Left kidney (tissue), 2 donors: ENCODE measurements around the gene TMEM140. TPM values are rescaled to one million over a fixed set of nuclear protein-coding genes. Genes with fewer than 3 reads are reported as not detected.
"Not testable (repeated sequence)": the region's sequence is repeated elsewhere in the genome, so short reads cannot be mapped to it uniquely, and the experiment has no call there.

Source experiments
- DNase-seq: peaks from one replicate; pipeline ENCODE4 v3.0.0-alpha.2; 2013
- polyA plus RNA-seq: library from polyadenylated mRNA; unstranded; fragments of 120-200 nt; gene quantifications from one replicate; pipeline ENCODE4 v1.2.1, GENCODE V29; 2013; ENCODE audit not compliant: insufficient read length

The TMEM140 gene
- polyA plus RNA-seq, 1 donor, result 25.9 TPM

DNA sequence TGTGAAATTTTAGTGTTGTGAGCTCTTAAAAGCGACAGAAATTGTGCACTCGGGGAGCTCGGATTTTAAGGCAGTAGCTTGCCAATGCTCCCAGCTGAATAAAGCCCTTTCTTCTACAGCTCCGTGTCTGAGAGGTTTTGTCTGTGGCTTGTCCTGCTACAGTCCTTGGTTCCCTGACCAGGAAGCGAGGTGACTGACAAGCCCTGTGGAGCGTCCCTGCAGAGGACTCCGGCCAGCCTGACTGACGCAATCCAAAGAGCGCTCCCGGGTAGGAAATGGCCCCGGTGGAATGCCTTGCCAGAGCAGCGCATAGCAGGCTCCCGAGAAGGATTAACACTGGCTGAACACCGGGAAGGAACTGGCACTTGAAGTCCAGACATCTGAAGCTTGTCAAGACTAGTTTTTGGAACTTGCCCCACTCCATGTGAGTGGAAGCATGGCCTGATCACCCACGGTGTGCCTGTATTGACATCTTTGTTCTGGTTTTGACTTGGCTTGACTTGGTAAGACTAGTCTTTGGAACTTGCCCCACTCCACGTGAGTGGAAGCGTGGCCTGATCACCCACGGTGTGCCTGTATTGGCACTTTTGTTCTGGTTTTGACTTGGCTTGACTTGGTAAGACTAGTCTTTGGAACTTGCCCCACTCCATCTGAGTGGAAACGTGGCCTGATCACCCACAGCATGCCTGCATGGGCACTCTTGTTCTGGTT is 23.9 kb downstream of the TMEM140 start:
- DNase-seq, result peak; percentile 20

DNA sequence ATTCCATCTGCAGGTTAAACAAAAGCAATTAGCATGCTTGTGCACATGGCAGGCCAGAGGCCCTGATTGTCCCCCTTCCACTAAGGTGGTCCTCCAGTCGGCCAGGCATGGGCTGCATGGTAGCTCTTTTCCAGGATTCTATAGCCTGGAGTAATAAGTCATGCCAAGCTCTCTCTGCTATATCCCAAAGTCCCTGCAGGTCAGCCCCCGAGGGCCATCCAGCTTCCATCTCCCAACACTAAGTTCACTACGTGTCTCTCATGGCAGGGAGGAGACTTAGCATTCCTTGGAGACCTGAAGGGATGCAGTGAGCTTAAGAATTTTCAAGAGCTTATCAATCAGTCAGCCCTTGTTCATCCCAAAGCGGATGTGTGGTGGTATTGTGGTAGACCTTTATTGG is 26.0 kb downstream of the TMEM140 start:
- not testable (repeated sequence) for DNase-seq

GRCh38 chr7:135174941-135175340 is 27.1 kb downstream of the TMEM140 start:
- DNase-seq, result no peak

GRCh38 chr7:135175931-135176330 is 28.1 kb downstream of the TMEM140 start:
- no peak for DNase-seq

GRCh38 chr7:135177028-135177696 is 29.3 kb downstream of the TMEM140 start:
- DNase-seq, result no peak

DNA sequence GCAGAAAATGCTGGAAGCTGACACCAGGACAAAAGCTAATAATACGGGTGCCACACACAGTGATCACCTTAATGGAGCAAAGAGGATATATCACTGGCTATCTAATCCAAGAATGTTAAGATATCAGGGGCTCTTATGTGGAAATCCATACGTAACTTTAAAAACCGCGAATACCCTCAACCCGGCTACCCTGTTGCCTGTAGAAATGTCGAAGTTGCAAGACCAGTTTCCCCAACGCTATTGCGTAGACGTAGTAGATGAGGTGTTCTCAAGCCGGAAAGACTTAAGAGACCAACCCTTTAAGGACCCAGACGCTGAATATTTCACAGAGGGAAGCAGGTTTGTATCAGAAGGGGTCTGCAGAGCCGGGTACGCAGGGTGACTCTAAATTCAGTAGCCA is 30.5 kb downstream of the TMEM140 start:
- no peak for DNase-seq

GRCh38 chr7:135179321-135179925 is 31.6 kb downstream of the TMEM140 start:
- DNase-seq, result no peak

DNA sequence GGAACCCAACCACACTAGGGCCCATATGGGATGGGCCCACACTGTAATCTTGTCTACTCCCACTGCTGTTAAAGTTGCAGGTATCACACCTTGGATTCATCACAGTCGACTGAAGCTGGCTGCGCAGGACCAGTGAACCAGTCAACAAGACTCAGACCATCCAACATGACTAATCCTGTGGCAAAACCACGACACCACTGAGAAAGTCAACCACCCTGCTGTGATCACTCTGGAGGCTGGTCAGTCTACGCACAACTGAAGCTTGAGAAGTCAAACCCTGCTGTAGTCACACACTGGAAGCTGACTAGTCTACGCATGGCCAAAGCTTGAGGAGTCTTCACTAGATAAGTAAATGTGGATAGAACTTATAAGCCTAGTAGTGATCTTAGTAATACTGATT is 32.2 kb downstream of the TMEM140 start:
- DNase-seq, result no peak

DNA sequence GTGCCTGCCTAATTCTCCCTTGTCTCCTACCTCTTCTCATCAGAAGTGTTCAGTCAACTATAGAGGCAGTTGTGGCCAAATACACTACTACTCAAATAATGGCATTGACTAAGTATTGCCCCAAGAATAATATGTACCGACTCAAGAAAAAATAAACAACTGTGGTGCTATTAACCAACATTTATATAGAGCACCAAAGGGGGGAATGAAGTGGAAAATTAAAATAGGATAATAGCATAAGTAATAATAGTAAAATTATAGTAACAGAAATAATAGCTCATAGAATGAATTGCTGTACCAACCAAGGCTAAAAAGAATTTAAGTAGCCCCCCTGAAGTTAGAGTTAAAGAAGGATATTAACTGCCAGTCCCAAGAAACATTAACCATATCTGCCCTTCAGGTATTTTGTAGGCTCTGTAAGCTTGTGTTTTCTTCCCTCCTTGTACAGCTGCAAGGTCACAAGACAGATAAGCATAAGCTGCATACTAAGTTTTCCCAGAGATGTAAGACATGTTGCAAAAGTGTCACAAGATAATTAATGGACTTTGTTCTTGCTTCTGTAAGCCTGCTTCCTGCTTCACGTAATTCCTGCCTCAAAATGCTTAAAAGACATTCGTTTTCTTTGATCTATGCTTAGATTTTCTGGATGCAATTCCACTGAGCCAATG is 33.5 kb downstream of the TMEM140 start:
- no peak for DNase-seq

DNA sequence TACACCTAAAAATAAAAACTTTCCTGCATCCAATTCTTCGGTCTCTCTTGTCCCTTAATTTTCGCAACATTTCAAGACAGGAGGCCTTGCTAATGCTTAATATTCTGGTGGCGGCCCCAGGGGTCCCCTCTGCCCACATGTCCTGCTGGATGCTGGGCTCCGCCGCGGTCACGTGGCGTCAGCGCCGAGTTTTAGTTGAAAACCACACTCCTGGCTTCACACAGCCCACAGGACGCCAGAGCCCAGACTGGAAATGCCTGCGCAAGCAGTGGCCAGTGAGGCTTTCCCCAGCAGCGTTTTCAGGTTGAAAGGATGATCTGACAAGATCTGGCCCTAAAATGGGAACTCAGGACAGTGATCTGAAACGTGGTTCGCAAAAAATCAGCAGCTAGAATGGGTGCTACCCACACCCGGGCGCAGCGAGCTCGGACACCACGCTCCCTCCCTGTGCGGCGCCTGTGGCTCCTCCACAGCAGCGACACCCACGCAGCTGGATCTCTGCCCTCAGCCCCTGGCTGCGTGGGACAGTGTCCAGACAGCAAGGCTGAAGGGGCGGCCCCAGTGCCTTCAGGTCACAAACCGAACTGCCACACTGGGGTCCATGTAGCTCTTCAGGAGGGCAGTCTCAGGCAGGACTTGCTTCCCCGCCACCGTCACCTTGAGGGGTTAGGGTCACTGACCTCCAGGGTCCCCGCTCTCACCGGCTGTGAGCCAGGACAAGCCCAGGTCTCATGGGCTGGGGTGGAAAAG is 34.2 kb downstream of the TMEM140 start:
- DNase-seq, result no peak

- DNase-seq, result no peak
Measured at GRCh38 chr7:135183478-135183877, 35.6 kb downstream of the TMEM140 start.

DNA sequence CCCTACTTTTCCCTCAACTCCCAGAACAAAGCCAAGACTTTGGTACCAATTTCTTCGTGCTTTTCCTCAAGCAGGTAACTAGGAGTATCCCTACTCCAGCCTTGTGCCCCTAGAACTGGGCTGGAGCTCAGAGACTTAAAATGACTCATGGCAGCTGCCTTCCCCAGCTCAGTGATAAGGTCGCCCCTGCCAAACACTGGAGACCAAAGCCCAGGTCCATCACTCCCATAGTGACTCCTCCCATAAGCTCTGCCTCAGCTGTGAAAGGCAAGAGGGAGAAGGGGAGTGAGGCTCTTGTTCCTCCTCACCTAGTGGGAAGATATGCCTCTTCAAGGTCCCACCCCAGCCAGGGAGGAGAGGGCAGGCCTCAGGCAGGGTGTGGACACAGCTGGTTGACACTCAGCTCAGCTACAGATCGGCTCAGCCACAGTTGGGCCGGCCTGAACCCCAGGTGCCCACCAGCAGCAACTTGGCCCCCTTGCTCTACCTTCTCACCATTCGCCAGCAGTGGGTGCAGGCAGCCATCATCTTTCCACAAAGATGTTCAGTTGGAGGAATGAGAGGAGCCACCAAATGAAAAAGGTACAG is 36.5 kb downstream of the TMEM140 start:
- no peak for DNase-seq

DNA sequence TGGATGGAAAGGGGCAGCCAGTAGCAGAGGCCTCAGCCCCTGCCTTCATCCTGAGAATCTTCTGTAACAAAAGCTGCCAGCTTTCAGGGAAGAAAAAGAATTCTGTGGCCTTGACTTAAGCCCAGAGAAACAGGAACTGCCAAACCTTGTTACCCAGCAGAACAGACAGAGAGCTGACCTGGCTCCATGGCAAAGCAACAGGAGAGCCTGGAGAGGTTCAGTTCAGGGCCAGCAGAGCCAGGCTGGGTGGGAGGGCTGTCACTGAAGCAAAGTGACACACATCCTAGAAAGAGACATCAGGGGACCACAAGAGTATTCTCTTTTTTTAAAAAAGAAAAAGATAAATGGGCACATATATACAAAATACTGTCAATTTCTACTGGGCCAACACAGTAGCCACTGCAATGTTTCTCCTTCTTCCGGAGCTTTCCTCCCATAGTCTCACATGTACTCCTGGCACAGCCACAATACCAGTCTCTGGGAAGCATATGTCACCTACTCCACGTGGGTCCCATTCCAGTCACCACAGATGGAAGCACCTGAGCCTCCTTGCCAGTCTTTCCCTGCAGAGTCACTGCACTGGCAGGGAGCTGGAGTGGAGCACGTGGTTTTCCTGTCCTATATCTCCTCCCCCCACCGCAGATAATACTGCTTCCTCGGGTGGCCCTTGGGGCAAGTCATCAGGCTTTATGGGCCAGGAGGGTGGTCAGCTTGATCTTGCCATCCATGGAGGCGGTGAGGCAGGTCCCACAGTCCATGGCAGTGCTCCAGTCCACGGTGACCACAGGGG is 37.8 kb downstream of the TMEM140 start:
- DNase-seq, result no peak

GRCh38 chr7:135186261-135186540 is 38.3 kb downstream of the TMEM140 start:
- DNase-seq, result no peak

DNA sequence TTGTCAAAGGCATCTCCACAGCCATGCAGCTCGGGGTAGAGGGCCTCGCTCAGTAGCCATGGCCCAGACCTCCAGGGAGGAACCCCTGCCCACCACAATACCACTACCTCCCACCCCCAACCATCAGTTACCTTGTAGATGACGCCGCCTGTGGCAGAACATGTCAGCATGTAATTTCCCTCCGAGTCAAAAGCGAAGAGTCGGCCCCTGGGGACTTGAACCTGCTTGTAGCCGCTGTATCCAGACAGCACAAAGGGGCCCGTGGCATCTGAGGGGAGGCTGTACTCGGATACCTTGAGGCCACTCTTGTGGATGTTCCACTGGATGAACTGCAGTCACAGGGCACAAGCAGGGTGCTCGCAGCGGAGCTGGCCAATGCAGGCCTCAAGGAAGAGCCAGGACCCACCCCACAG is 39.0 kb downstream of the TMEM140 start:
- DNase-seq, result no peak

- no peak for DNase-seq
Measured at GRCh38 chr7:135188298-135188984, 40.6 kb downstream of the TMEM140 start.

GRCh38 chr7:135189221-135189662 is 41.4 kb downstream of the TMEM140 start:
- no peak for DNase-seq

DNA sequence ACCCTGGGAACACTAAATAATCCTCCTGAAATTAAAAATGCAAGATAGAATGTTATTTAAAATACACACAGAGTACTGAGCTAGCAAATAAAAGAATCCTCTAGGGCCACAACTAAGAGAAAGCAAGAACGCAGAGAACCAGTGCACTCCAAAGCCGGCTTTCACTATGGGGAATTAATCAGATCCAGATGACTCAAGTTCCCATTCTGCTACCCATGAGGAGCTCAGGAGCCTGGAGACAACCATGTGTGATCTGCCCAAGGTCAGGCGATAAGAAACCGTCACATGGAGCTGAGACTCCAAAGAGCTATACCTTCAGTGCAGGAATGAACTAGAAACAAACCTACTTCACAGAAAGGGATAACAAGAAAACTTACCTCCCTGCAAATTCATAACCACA is 42.1 kb downstream of the TMEM140 start:
- no peak for DNase-seq

DNA sequence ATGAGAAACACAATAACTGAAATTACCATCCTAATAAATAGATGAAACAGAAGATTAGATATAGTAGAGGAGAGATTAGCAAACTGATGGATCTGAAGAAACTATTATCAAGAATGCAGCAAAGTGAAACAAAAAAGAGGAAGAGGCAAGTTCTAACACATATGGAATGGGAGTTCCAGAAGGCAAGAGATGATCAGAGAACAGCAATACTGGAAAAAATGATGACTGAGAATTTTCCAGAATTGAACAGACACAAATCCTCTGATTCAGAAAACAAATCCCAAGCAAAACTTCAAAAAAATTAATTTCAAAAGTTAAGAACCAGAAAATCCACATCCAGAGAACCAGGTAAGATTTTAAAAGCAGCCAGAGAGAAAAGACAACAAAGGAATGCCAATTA is 42.8 kb downstream of the TMEM140 start:
- no peak for DNase-seq

GRCh38 chr7:135192914-135193536 is 45.2 kb downstream of the TMEM140 start:
- no peak for DNase-seq
